ENCODE results near the gene CAV3.

DNA sequence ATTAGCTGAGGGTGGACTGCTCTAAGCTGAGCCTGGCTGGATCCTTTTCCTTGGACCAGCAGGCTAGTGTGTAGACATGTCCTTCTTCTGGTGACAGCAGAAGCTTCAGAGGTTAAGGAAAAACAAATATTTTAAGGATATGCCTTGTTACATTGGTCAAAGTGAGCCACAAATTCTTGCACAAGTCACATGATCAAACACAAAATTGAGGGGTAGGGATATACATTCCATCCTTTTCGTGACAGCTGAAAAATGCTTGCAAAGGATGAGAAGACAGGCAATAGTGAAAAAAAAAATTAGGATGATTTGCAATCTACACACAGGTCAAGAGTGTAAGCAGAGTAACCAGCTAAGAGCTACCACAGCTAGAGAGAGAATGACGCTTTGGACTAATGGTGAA is 56.9 kb downstream of the CAV3 start:
- TF ChIP-seq POLR2A (IDR thresholded peaks at IDR 0.05), result no peak
- no peak for TF ChIP-seq CTCF (IDR thresholded peaks at IDR 0.05)
